Measurements from ENCODE around the gene OR10A5. TPM values are rescaled to one million over a fixed set of nuclear protein-coding genes. Genes with fewer than 3 reads are reported as not detected.

OR10A5 gene
- total and polyA plus RNA-seq, 10 of the 15 experiments (the other 5 are each of a cell fraction or from before 2014, with no cell fraction given): not detected

DNA sequence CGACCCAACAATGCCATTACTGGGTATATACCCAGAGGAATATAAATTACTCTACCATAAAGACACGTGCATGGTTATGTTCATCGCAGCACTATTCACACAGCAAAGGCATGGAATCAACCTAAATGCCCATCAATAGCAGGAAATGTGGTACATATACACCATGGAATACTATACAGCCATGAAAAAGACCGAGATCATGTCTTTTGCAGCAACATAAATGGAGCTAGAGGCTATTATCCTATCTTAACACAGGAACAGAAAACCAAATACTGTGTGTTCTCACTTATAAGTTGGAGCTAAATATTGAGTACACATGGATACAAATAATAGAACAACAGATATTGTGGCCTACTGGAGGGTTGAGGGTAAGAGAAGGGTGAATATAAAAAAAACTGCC is 43.3 kb downstream of the OR10A5 start:
- CTCF ChIA-PET: interaction anchor here (1.4 kb wide), 1 partner anchor 12 kb away, joined by 4 read pairs; no protein-coding TSS in a partner anchor
- POLR2A ChIA-PET: no interaction called here
- RAD21 ChIA-PET (ENCODE audit: unreplicated experiment): no interaction called here
- H3K27ac ChIP-seq (ENCODE audit: control insufficient read depth, insufficient read depth): no peak overlapping the region
- no peak for TF ChIP-seq MYB (IDR thresholded peaks at IDR 0.05; ENCODE audit: borderline replicate concordance, low read depth, low read length)
- no peak for TF ChIP-seq GABPA (IDR thresholded peaks at IDR 0.05; ENCODE audit: low read depth)
- no peak for TF ChIP-seq RAD51 (IDR thresholded peaks at IDR 0.05)
- TF ChIP-seq ETV6 (conservative IDR thresholded peaks at IDR 0.05 in 1 of 2, IDR thresholded peaks at IDR 0.05 in 1 of 2; ENCODE audit: borderline replicate concordance in 1 of 2, low read depth in 1 of 2): no peak
- no peak overlapping the region for H3K9ac ChIP-seq (ENCODE audit: control insufficient read depth, insufficient read depth, low read length)
- H3K79me2 ChIP-seq (ENCODE audit: control insufficient read depth, insufficient read depth, low read length): no peaks in the 10 kb centered on the region
- WGBS (ENCODE audit: insufficient coverage, insufficient replicate concordance, low lambda C conversion rate, missing lambda C conversion rate): 28% methylated on average over 4 of the region's 4 CpGs
- no peaks in the 10 kb centered on the region for H3K36me3 ChIP-seq (ENCODE audit: control insufficient read depth in 2 of 2, insufficient read depth in 2 of 2, low read length in 1 of 2)
- no peaks in the 10 kb centered on the region for H3K9me3 ChIP-seq (replicated peaks; ENCODE audit: control insufficient read depth, insufficient read depth, low read length)
- intact Hi-C loops (cut with micrococcal nuclease; ENCODE audit: unreplicated experiment) (no loop called here), in situ Hi-C loops (cut with MboI) (no loop called here)
- ATAC-seq: no peak
- no peak for FAIRE-seq
- no peaks in the 10 kb centered on the region for H3K27me3 ChIP-seq (replicated peaks in 1 of 2; ENCODE audit: control insufficient read depth in 2 of 2, insufficient read depth in 2 of 2, low read length in 1 of 2)
- H4K20me1 ChIP-seq (ENCODE audit: control insufficient read depth, insufficient read depth): no peaks in the 10 kb centered on the region
- SMC1A ChIA-PET (ENCODE audit: uncharacterized antibody, unreplicated experiment): interaction anchor here (0.8 kb wide), 1 partner anchor 10 kb away, joined by 3 read pairs; no protein-coding TSS in a partner anchor
- H3K4me1 ChIP-seq (ENCODE audit: control insufficient read depth, insufficient read depth, low read length): no peaks in the 10 kb centered on the region
- BruUV-seq (replicated peaks): no TSS peak
- no peak overlapping the region for H3K4me2 ChIP-seq (ENCODE audit: control insufficient read depth, insufficient read depth)
- H3K4me3 ChIP-seq: no peak overlapping the region
- no peak overlapping the region for H2AFZ ChIP-seq (ENCODE audit: control insufficient read depth, low read depth, low read length)
- DNase-seq (ENCODE audit: low read depth, low spot score): no peak

DNA sequence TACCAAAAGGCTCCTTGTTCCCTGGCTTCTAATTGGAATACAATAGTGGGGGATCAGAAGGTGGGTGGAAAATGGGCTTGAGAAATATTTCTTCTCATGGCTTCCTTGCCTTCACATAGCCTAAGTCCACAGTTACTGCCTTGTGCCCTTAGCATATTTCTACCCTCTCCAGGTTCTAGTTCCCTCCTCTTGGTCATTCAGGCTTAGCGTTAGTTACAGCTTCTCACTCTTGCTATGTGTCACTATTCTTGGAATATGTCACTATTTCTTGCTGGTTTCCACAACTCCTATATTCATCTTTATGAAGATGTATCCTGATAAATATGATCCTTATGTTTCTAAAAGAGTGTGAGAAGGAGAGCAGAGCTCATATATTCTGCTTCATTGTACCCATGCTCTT is 44.4 kb downstream of the OR10A5 start:
- no peak overlapping the region for H2AFZ ChIP-seq (ENCODE audit: control insufficient read depth, low read depth, low read length)
- DNase-seq (ENCODE audit: low read depth, low spot score): no peak
- no peak overlapping the region for H3K9ac ChIP-seq (ENCODE audit: control insufficient read depth, insufficient read depth, low read length)
- no peak for FAIRE-seq
- no peaks in the 10 kb centered on the region for H3K27me3 ChIP-seq (replicated peaks in 1 of 2; ENCODE audit: control insufficient read depth in 2 of 2, insufficient read depth in 2 of 2, low read length in 1 of 2)
- H3K79me2 ChIP-seq (ENCODE audit: control insufficient read depth, insufficient read depth, low read length): no peaks in the 10 kb centered on the region
- no peaks in the 10 kb centered on the region for H3K4me1 ChIP-seq (ENCODE audit: control insufficient read depth, insufficient read depth, low read length)
- no peak overlapping the region for H3K4me2 ChIP-seq (ENCODE audit: control insufficient read depth, insufficient read depth)
- POLR2A ChIA-PET: no interaction called here
- BruUV-seq (replicated peaks): no TSS peak
- TF ChIP-seq CREB1 (IDR thresholded peaks at IDR 0.05; ENCODE audit: low read depth) (no peak), ZNF622 (IDR thresholded peaks at IDR 0.05) (no peak), ZSCAN29 (IDR thresholded peaks at IDR 0.05) (no peak), NFIC (IDR thresholded peaks at IDR 0.05; ENCODE audit: low read depth, low read length) (no peak), ZNF384 (IDR thresholded peaks at IDR 0.05; ENCODE audit: borderline replicate concordance, low read depth, low read length) (no peak), HDAC2 (IDR thresholded peaks at IDR 0.05) (no peak)
- SMC1A ChIA-PET (ENCODE audit: uncharacterized antibody, unreplicated experiment): interaction anchor here (0.6 to 0.8 kb wide), 3 partner anchors 9 to 1160 kb away, joined by 3 read pairs; no protein-coding TSS in a partner anchor
- H3K4me3 ChIP-seq: no peak overlapping the region
- WGBS (ENCODE audit: insufficient coverage, insufficient replicate concordance, low lambda C conversion rate, missing lambda C conversion rate): 0% methylated on average over 1 of the region's 1 CpG
- CTCF ChIA-PET: interaction anchor here (1.4 kb wide), 1 partner anchor 11 kb away, joined by 4 read pairs; no protein-coding TSS in a partner anchor
- no peaks in the 10 kb centered on the region for H3K36me3 ChIP-seq (ENCODE audit: control insufficient read depth in 2 of 2, insufficient read depth in 2 of 2, low read length in 1 of 2)
- no peaks in the 10 kb centered on the region for H4K20me1 ChIP-seq (ENCODE audit: control insufficient read depth, insufficient read depth)
- peak; percentile 45; the same call in 2 of the 3 replicates for ATAC-seq
- no peak overlapping the region for H3K27ac ChIP-seq (ENCODE audit: control insufficient read depth, insufficient read depth)
- RAD21 ChIA-PET (ENCODE audit: unreplicated experiment): no interaction called here
- intact Hi-C loops (cut with micrococcal nuclease; ENCODE audit: unreplicated experiment) (no loop called here), in situ Hi-C loops (cut with MboI) (no loop called here)
- no peaks in the 10 kb centered on the region for H3K9me3 ChIP-seq (replicated peaks; ENCODE audit: control insufficient read depth, insufficient read depth, low read length)
